IPS-20b (cell line): ENCODE results near the gene ZEB2.

Source experiments
- H3K27ac ChIP-seq: one replicate; pipeline ENCODE4 v1.5.1; 2013; ENCODE audit warnings: low read length
- H3K27me3 ChIP-seq: 2 replicates; pipeline ENCODE4 v1.6.1; 2013; ENCODE audit warnings: mild to moderate bottlenecking, low read length, inconsistent platforms; ENCODE audit not compliant: insufficient read depth
- H3K36me3 ChIP-seq: 2 replicates; pipeline ENCODE4 v1.6.1; 2013; ENCODE audit warnings: low read depth, mild to moderate bottlenecking, inconsistent platforms, low read length, moderate library complexity; ENCODE audit not compliant: insufficient read depth
- H3K4me1 ChIP-seq: 2 replicates; pipeline ENCODE4 v1.6.1; 2013; ENCODE audit warnings: mild to moderate bottlenecking, control low read depth, inconsistent platforms, low read length, moderate library complexity; ENCODE audit not compliant: insufficient read depth
- H3K4me3 ChIP-seq: 2 replicates; pipeline ENCODE4 v1.5.1; 2013; ENCODE audit warnings: mild to moderate bottlenecking, low read length, inconsistent platforms
- H3K9ac ChIP-seq: 2 replicates; pipeline ENCODE4 v1.6.1; 2013; ENCODE audit warnings: low read depth, mild to moderate bottlenecking, inconsistent platforms, low read length, moderate library complexity
- H3K9me3 ChIP-seq: 2 replicates; pipeline ENCODE4 v1.6.1; 2013; ENCODE audit warnings: mild to moderate bottlenecking, low read depth, low read length, inconsistent platforms; ENCODE audit not compliant: insufficient read depth

The ZEB2 gene

GRCh38 chr2:144439993-144440392 is 79.9 kb downstream of the ZEB2 start:
- H3K9ac ChIP-seq, result no peak overlapping the region
- H3K9me3 ChIP-seq, result no peaks in the 10 kb centered on the region
- no peaks in the 10 kb centered on the region for H3K27me3 ChIP-seq
- H3K27ac ChIP-seq, result no peak overlapping the region
- H3K36me3 ChIP-seq, result no peaks in the 10 kb centered on the region
- no peak overlapping the region for H3K4me3 ChIP-seq
- peaks cover 35% of the 10 kb centered on the region; the same call in 1 of the 2 replicates for H3K4me1 ChIP-seq

GRCh38 chr2:144438801-144439631 is 80.9 kb downstream of the ZEB2 start:
- Histone ChIP-seq H3K27ac (no peak overlapping the region), H3K36me3 (no peaks in the 10 kb centered on the region), H3K9me3 (no peaks in the 10 kb centered on the region), H3K9ac (no peak overlapping the region), H3K27me3 (no peaks in the 10 kb centered on the region), H3K4me3 (no peak overlapping the region), H3K4me1 (peaks cover 26% of the 10 kb centered on the region; the same call in 1 of the 2 replicates)

GRCh38 chr2:144437636-144438035 is 82.3 kb downstream of the ZEB2 start:
- H3K27me3 ChIP-seq, result no peaks in the 10 kb centered on the region
- peaks cover 20% of the 10 kb centered on the region; the same call in 1 of the 2 replicates for H3K4me1 ChIP-seq
- no peak overlapping the region for H3K9ac ChIP-seq
- H3K9me3 ChIP-seq, result no peaks in the 10 kb centered on the region
- H3K36me3 ChIP-seq, result no peaks in the 10 kb centered on the region
- H3K4me3 ChIP-seq, result no peak overlapping the region
- H3K27ac ChIP-seq, result no peak overlapping the region

GRCh38 chr2:144434425-144435222 is 85.3 kb downstream of the ZEB2 start:
- Histone ChIP-seq H3K27ac (no peak overlapping the region), H3K4me3 (no peak overlapping the region), H3K9ac (no peak overlapping the region), H3K4me1 (peaks cover 27% of the 10 kb centered on the region; the same call in 1 of the 2 replicates), H3K9me3 (no peaks in the 10 kb centered on the region), H3K36me3 (no peaks in the 10 kb centered on the region), H3K27me3 (no peaks in the 10 kb centered on the region)

GRCh38 chr2:144432921-144433320 is 87.0 kb downstream of the ZEB2 start:
- Histone ChIP-seq H3K9me3 (no peaks in the 10 kb centered on the region), H3K9ac (no peak overlapping the region), H3K27ac (no peak overlapping the region), H3K4me3 (no peak overlapping the region), H3K36me3 (no peaks in the 10 kb centered on the region), H3K4me1 (peaks cover 20% of the 10 kb centered on the region; the same call in 1 of the 2 replicates), H3K27me3 (no peaks in the 10 kb centered on the region)

GRCh38 chr2:144431998-144432397 is 87.9 kb downstream of the ZEB2 start:
- Histone ChIP-seq H3K27me3 (no peaks in the 10 kb centered on the region), H3K4me1 (peaks cover 22% of the 10 kb centered on the region; the same call in 1 of the 2 replicates), H3K27ac (no peak overlapping the region), H3K9me3 (no peaks in the 10 kb centered on the region), H3K36me3 (no peaks in the 10 kb centered on the region), H3K4me3 (no peak overlapping the region), H3K9ac (no peak overlapping the region)

- Histone ChIP-seq H3K27me3 (no peaks in the 10 kb centered on the region), H3K9ac (no peak overlapping the region), H3K4me1 (peaks cover 22% of the 10 kb centered on the region; the same call in 1 of the 2 replicates), H3K27ac (no peak overlapping the region), H3K9me3 (no peaks in the 10 kb centered on the region), H3K36me3 (no peaks in the 10 kb centered on the region), H3K4me3 (peak overlapping the region; percentile 36; the same call in 1 of the 2 replicates)
These were observed 88.5 kb downstream of the ZEB2 start for GRCh38 chr2:144431392-144431783.

- no peak overlapping the region for H3K27ac ChIP-seq
- no peaks in the 10 kb centered on the region for H3K9me3 ChIP-seq
- peak overlapping the region; percentile 36; the same call in 1 of the 2 replicates for H3K4me3 ChIP-seq
- H3K27me3 ChIP-seq, result no peaks in the 10 kb centered on the region
- H3K9ac ChIP-seq, result no peak overlapping the region; the same call in 1 of the 2 replicates
- peaks cover 22% of the 10 kb centered on the region; the same call in 1 of the 2 replicates for H3K4me1 ChIP-seq
- H3K36me3 ChIP-seq, result no peaks in the 10 kb centered on the region
These were observed 89.1 kb downstream of the ZEB2 start for GRCh38 chr2:144430722-144431391.

- Histone ChIP-seq H3K27ac (no peak overlapping the region), H3K27me3 (no peaks in the 10 kb centered on the region), H3K4me1 (peaks cover 31% of the 10 kb centered on the region; the same call in 1 of the 2 replicates), H3K4me3 (no peak overlapping the region), H3K9ac (no peak overlapping the region), H3K36me3 (no peaks in the 10 kb centered on the region), H3K9me3 (no peaks in the 10 kb centered on the region)
These were observed 90.4 kb downstream of the ZEB2 start for GRCh38 chr2:144429396-144430112.

GRCh38 chr2:144426981-144427479 is 92.9 kb downstream of the ZEB2 start:
- H3K4me1 ChIP-seq, result peaks cover 27% of the 10 kb centered on the region; the same call in 1 of the 2 replicates
- H3K9ac ChIP-seq, result no peak overlapping the region
- H3K4me3 ChIP-seq, result no peak overlapping the region
- H3K36me3 ChIP-seq, result no peaks in the 10 kb centered on the region
- H3K9me3 ChIP-seq, result no peaks in the 10 kb centered on the region
- no peak overlapping the region for H3K27ac ChIP-seq
- H3K27me3 ChIP-seq, result no peaks in the 10 kb centered on the region

GRCh38 chr2:144426355-144426754 is 93.6 kb downstream of the ZEB2 start:
- Histone ChIP-seq H3K4me3 (no peak overlapping the region), H3K9me3 (no peaks in the 10 kb centered on the region), H3K36me3 (no peaks in the 10 kb centered on the region), H3K4me1 (peaks cover 20% of the 10 kb centered on the region; the same call in 1 of the 2 replicates), H3K9ac (no peak overlapping the region), H3K27me3 (no peaks in the 10 kb centered on the region), H3K27ac (no peak overlapping the region)
